Nephron (organoid): ENCODE measurements around the gene SPA17.

Experiments
- H3K27ac Mint-ChIP-seq, 3 experiments: 2 replicates each; pipeline ENCODE4 v1.8.0; 2020; ENCODE audit warnings: mixed read lengths in 3 of 3, mild to moderate bottlenecking in 2 of 3, moderate library complexity in 1 of 3
- H3K27me3 Mint-ChIP-seq: 2 replicates; pipeline ENCODE4 v1.8.0; 2021; ENCODE audit warnings: low read depth, mild to moderate bottlenecking, moderate library complexity, mixed read lengths
- H3K36me3 Mint-ChIP-seq: 2 replicates; pipeline ENCODE4 v1.8.0; 2020; ENCODE audit warnings: low read depth, mixed read lengths
- H3K4me1 Mint-ChIP-seq: 2 replicates; pipeline ENCODE4 v1.8.0; 2020; ENCODE audit warnings: mixed read lengths
- H3K4me3 Mint-ChIP-seq, 3 experiments: 2 replicates each; pipeline ENCODE4 v1.8.0; 2020; ENCODE audit warnings: mild to moderate bottlenecking in 3 of 3, mixed read lengths in 3 of 3, moderate library complexity in 2 of 3
- H3K9me3 Mint-ChIP-seq: 2 replicates; pipeline ENCODE4 v1.8.0; 2020; ENCODE audit warnings: mixed read lengths
- TF ChIP-seq, protein P1 (sequence below), 3 experiments: fragments of 200-600 bp; sonication (generic); IDR thresholded peaks; one replicate each; pipeline ENCODE4 v1.5.0; 2021; ENCODE audit warnings: antibody characterized with exemption in 3 of 3; ENCODE audit not compliant: unreplicated experiment in 3 of 3

SPA17 gene

DNA sequence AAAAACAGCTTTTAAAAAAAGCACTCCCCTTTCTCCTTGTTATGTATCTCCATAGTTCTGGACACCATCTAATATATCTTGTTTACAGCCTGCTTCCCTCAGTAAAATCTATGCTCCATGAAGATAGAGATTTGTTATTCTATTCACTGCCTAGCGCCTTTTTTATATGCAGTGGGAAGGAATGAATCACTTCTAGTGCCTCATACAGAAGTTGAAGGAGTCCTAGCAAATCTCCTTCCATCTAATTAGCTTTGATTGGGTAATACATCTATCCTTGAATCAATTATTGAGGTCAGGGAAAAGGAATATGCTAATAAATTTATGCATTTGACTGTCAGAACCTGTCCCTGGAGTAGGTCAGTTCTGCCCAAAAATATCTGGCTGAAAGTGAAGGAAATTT, 25.8 kb downstream of the SPA17 start:
- H3K4me3 Mint-ChIP-seq, result no peak overlapping the region
- TF ChIP-seq, protein P1, sequence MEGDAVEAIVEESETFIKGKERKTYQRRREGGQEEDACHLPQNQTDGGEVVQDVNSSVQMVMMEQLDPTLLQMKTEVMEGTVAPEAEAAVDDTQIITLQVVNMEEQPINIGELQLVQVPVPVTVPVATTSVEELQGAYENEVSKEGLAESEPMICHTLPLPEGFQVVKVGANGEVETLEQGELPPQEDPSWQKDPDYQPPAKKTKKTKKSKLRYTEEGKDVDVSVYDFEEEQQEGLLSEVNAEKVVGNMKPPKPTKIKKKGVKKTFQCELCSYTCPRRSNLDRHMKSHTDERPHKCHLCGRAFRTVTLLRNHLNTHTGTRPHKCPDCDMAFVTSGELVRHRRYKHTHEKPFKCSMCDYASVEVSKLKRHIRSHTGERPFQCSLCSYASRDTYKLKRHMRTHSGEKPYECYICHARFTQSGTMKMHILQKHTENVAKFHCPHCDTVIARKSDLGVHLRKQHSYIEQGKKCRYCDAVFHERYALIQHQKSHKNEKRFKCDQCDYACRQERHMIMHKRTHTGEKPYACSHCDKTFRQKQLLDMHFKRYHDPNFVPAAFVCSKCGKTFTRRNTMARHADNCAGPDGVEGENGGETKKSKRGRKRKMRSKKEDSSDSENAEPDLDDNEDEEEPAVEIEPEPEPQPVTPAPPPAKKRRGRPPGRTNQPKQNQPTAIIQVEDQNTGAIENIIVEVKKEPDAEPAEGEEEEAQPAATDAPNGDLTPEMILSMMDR (IDR thresholded peaks at IDR 0.05; ENCODE audit: unreplicated experiment in 3 of 3), result no peak
- peaks cover 19% of the 10 kb centered on the region for H3K27me3 Mint-ChIP-seq
- H3K4me1 Mint-ChIP-seq, result no peaks in the 10 kb centered on the region
- peaks cover 17% of the 10 kb centered on the region for H3K9me3 Mint-ChIP-seq
- peaks cover 9% of the 10 kb centered on the region for H3K36me3 Mint-ChIP-seq
- H3K27ac Mint-ChIP-seq, result no peak overlapping the region

DNA sequence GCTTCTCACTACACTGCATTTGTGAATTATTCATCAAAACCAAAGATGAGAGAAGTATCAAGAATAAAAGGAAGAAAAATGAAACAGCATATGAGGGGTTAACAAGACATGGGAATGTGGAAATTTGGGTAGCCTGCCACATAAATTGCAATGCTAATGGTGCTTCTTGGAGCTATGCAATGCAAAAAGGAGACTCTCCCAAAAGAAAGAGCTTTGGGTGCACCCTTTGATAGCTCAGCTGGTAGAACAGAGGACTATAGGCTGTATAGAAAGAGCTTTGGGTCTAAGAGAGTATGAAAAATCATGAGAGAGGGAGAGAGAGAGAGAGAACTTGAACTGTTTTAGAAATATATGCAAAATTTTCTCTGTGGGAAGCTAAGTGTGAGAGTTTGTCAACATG, 26.3 kb downstream of the SPA17 start:
- H3K9me3 Mint-ChIP-seq, result peaks cover 17% of the 10 kb centered on the region
- TF ChIP-seq, protein P1 (IDR thresholded peaks at IDR 0.05; ENCODE audit: unreplicated experiment in 3 of 3), result no peak
- H3K27ac Mint-ChIP-seq, result no peak overlapping the region
- H3K4me1 Mint-ChIP-seq, result no peaks in the 10 kb centered on the region
- no peak overlapping the region for H3K4me3 Mint-ChIP-seq
- H3K36me3 Mint-ChIP-seq, result peaks cover 9% of the 10 kb centered on the region
- H3K27me3 Mint-ChIP-seq, result peaks cover 19% of the 10 kb centered on the region

DNA sequence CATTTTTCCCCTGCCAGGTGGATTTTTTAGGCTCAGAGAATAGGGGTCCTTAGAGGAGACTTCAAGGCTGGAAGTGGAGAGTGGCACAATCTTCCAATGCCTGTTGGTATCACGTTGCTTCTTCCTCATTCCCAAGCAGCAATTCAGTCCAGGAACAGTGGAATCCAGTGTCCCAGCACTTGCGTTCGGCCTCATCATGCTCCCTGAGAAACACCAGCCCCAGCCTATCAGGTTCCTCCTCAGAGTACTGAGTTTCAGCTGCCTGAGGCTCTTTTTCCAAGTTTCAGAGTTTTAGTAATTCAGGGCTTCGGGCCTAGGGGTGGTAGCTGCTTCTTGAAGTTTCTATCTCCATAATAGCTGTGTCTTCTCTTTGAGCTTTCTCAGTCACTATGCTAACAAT, 34.1 kb downstream of the SPA17 start:
- no peaks in the 10 kb centered on the region for H3K4me1 Mint-ChIP-seq
- TF ChIP-seq, protein P1 (IDR thresholded peaks at IDR 0.05; ENCODE audit: unreplicated experiment in 3 of 3), result no peak
- H3K27ac Mint-ChIP-seq, result no peak overlapping the region
- H3K9me3 Mint-ChIP-seq, result peaks cover 13% of the 10 kb centered on the region
- H3K27me3 Mint-ChIP-seq, result peaks cover 14% of the 10 kb centered on the region
- H3K4me3 Mint-ChIP-seq, result no peak overlapping the region
- H3K36me3 Mint-ChIP-seq, result no peaks in the 10 kb centered on the region

DNA sequence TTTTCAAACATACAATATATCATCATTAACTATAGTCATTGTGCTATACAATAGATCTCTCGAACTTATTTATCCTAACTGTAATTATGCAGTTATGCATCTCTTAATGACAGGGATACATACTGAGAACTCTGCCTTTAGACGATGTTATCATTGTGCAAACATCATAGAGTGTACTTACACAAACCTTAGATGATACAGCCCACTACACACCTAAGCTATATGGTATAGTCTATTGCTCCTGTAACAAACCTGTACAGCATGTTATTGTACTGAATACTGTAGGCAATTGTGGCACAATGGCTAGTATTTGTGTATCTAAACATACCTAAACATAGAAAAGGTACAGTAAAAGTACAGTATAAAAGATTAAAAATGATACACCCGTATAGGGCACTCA, 38.7 kb downstream of the SPA17 start:
- Mint-ChIP-seq H3K27me3 (peaks cover 39% of the 10 kb centered on the region), H3K4me1 (peaks cover 1% of the 10 kb centered on the region), H3K4me3 (no peak overlapping the region), H3K36me3 (no peaks in the 10 kb centered on the region), H3K27ac (no peak overlapping the region), H3K9me3 (peaks cover 6% of the 10 kb centered on the region)
- TF ChIP-seq, protein P1 (IDR thresholded peaks at IDR 0.05; ENCODE audit: unreplicated experiment in 3 of 3), result no peak

DNA sequence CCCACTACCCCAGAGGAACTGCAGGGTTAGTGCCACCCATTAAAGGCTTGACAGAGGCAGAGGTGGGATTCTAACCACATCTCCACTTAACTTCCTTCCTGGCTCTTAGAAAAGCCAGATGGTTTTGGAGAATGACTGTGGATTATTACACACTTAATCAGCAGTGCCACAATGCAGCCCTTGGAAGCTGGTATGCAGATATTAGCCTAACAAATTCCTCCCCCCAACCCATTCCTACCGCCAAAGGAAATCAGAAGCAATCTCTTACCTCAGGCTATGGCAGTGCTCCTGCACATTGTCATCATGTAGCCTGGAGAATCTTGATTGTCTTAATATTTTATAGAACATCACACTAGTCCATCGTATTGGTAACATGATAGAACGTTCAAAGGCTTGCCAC, 42.9 kb downstream of the SPA17 start:
- Mint-ChIP-seq H3K9me3 (no peaks in the 10 kb centered on the region), H3K36me3 (no peaks in the 10 kb centered on the region), H3K27me3 (peaks cover 79% of the 10 kb centered on the region), H3K27ac (no peak overlapping the region), H3K4me3 (no peak overlapping the region), H3K4me1 (peaks cover 19% of the 10 kb centered on the region)
- TF ChIP-seq, protein P1 (IDR thresholded peaks at IDR 0.05; ENCODE audit: unreplicated experiment in 3 of 3), result no peak

DNA sequence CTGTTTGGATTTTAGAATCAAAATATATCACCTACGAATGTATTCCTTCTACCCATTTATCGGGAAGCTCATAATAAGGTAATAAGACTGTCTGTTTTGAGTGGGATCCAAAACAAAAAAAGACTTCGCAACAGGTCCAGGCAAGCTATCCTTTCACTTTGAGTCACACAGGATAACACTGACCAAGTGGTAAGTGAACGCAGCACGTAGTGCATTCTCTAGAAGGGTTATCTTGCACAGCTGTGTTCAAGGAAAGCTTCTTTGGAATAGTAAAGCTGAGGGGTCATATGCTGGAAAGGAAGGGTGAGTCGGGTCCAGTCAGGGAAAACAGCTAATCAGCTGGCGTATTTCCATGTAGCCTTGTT, 43.7 kb downstream of the SPA17 start:
- TF ChIP-seq, protein P1 (IDR thresholded peaks at IDR 0.05; ENCODE audit: unreplicated experiment in 3 of 3), result no peak
- no peaks in the 10 kb centered on the region for H3K9me3 Mint-ChIP-seq
- H3K27ac Mint-ChIP-seq, result no peak overlapping the region
- peak overlapping the region; percentile 75 to 82 (median 77) for H3K4me3 Mint-ChIP-seq
- H3K36me3 Mint-ChIP-seq, result no peaks in the 10 kb centered on the region
- peaks cover 19% of the 10 kb centered on the region for H3K4me1 Mint-ChIP-seq
- peaks cover 84% of the 10 kb centered on the region for H3K27me3 Mint-ChIP-seq
